Progenitor cell of endocrine pancreas (in vitro differentiated cells): ENCODE measurements around the gene DPRX. TPM values are rescaled to one million over a fixed set of nuclear protein-coding genes. Genes with fewer than 3 reads are reported as not detected.
A peak's percentile ranks its signal among the peaks of the same experiment; 100 is the strongest.

Experiments used
- DNase-seq: peaks from one replicate; pipeline ENCODE4 v3.0.0; 2021; ENCODE audit warnings: low spot score; ENCODE audit not compliant: unreplicated experiment
- H3K27ac Mint-ChIP-seq: 2 replicates; pipeline ENCODE4 v1.8.0; 2021; ENCODE audit warnings: mild to moderate bottlenecking, moderate library complexity, mixed read lengths
- H3K27me3 Mint-ChIP-seq: 2 replicates; pipeline ENCODE4 v1.8.0; 2021; ENCODE audit warnings: mixed read lengths
- H3K36me3 Mint-ChIP-seq: 2 replicates; pipeline ENCODE4 v1.8.0; 2022; ENCODE audit warnings: mixed read lengths; ENCODE audit not compliant: insufficient read depth
- H3K4me1 Mint-ChIP-seq: 2 replicates; pipeline ENCODE4 v1.8.0; 2021; ENCODE audit warnings: low read depth, mixed read lengths
- H3K4me3 Mint-ChIP-seq: 2 replicates; pipeline ENCODE4 v1.8.0; 2021; ENCODE audit warnings: low read depth, mild to moderate bottlenecking, moderate library complexity, mixed read lengths
- H3K9me3 Mint-ChIP-seq: 2 replicates; pipeline ENCODE4 v1.8.0; 2021; ENCODE audit warnings: low read depth, mixed read lengths
- long read RNA-seq: library from polyadenylated mRNA; unstranded; transcript quantifications from one replicate; pipeline ENCODE4 v2.0.0, GENCODE V29; 2020
- total RNA-seq: library from RNA; stranded (reverse); gene quantifications from 2 replicates; pipeline ENCODE4 v1.2.1, GENCODE V29; 2021
- TF ChIP-seq, protein P1 (sequence below): fragments of 200-600 bp; sonication (generic); IDR thresholded peaks from one replicate; pipeline ENCODE4 v1.5.0; 2021; ENCODE audit warnings: antibody characterized with exemption, mild to moderate bottlenecking; ENCODE audit not compliant: unreplicated experiment

DPRX gene
- not detected in 2 replicates for total RNA-seq
- long read RNA-seq = 0 reads

GRCh38 chr19:53631949-53632407 is at the start of gene DPRX:
TSS of gene DPRX (plus strand) at chr19:53631999. CDS start at chr19:53632107, 108 bp downstream.
- no peak for DNase-seq
- H3K4me3 Mint-ChIP-seq = no peak within 1 kb of the TSS
- H3K36me3 Mint-ChIP-seq = no peaks in the 10 kb centered on the region
- TF ChIP-seq, protein P1, sequence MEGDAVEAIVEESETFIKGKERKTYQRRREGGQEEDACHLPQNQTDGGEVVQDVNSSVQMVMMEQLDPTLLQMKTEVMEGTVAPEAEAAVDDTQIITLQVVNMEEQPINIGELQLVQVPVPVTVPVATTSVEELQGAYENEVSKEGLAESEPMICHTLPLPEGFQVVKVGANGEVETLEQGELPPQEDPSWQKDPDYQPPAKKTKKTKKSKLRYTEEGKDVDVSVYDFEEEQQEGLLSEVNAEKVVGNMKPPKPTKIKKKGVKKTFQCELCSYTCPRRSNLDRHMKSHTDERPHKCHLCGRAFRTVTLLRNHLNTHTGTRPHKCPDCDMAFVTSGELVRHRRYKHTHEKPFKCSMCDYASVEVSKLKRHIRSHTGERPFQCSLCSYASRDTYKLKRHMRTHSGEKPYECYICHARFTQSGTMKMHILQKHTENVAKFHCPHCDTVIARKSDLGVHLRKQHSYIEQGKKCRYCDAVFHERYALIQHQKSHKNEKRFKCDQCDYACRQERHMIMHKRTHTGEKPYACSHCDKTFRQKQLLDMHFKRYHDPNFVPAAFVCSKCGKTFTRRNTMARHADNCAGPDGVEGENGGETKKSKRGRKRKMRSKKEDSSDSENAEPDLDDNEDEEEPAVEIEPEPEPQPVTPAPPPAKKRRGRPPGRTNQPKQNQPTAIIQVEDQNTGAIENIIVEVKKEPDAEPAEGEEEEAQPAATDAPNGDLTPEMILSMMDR = no peak
- H3K4me1 Mint-ChIP-seq = no peaks in the 10 kb centered on the region
- no peaks in the 10 kb centered on the region for H3K27me3 Mint-ChIP-seq
- H3K9me3 Mint-ChIP-seq = no peaks in the 10 kb centered on the region
- peak within 1 kb of the TSS; percentile 41 for H3K27ac Mint-ChIP-seq

- Mint-ChIP-seq H3K36me3 (peaks cover 16% of the 10 kb centered on the region), H3K27ac (no peak overlapping the region), H3K9me3 (peaks cover 4% of the 10 kb centered on the region)
These were observed 48.6 kb upstream of the DPRX start for GRCh38 chr19:53583181-53583580.

GRCh38 chr19:53586277-53586691 is 45.5 kb upstream of the DPRX start:
- Mint-ChIP-seq H3K27me3 (no peaks in the 10 kb centered on the region), H3K9me3 (peaks cover 3% of the 10 kb centered on the region), H3K4me1 (peaks cover 1% of the 10 kb centered on the region), H3K36me3 (no peaks in the 10 kb centered on the region), H3K4me3 (no peak overlapping the region), H3K27ac (no peak overlapping the region)
- DNase-seq = no peak
- TF ChIP-seq, protein P1 = no peak

More at GRCh38 chr19:53583181-53583580, 48.6 kb upstream of the DPRX start:
- Mint-ChIP-seq H3K4me1 (peaks cover 3% of the 10 kb centered on the region), H3K27me3 (no peaks in the 10 kb centered on the region), H3K4me3 (no peak overlapping the region)
- TF ChIP-seq, protein P1 = no peak
- no peak for DNase-seq

DNA sequence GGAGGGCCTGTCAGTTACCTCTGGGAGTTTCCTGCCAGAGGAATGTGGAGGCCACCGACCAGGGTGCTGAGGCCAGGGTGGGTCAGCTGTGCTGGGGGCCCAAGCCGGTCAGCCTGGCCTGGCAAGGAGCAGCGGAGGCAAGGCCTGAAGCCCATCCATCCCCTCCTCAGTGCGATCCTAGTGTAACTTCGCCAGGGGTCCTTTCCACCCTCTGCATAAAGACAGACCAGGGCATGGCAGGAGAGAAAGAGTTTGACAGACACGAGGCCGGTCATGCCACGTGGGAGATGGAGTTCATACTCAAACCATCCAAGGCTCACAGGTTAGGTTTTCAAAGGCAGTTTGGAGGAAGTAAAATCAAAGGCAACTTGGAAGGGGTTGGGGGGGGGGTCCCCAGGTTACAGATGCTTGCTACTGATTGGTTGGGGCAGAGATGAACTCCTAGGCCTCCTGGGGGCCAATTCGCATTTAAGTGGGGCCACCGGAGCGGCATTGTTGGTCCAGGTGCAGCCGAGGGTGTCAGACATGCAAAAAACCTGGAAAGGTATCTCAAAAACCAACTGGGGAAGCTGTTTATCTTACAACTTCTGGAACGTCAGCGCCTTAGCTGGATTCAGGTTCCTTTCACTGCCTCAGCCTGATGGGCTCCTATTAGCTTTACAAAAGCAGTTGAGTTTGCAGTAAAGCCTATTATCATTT is 36.8 kb upstream of the DPRX start:
- no peaks in the 10 kb centered on the region for H3K9me3 Mint-ChIP-seq
- H3K27me3 Mint-ChIP-seq = no peaks in the 10 kb centered on the region
- no peaks in the 10 kb centered on the region for H3K36me3 Mint-ChIP-seq
- TF ChIP-seq, protein P1 = no peak
- no peak overlapping the region for H3K27ac Mint-ChIP-seq
- no peak for DNase-seq
- H3K4me3 Mint-ChIP-seq = no peak overlapping the region
- peaks cover 3% of the 10 kb centered on the region for H3K4me1 Mint-ChIP-seq

DNA sequence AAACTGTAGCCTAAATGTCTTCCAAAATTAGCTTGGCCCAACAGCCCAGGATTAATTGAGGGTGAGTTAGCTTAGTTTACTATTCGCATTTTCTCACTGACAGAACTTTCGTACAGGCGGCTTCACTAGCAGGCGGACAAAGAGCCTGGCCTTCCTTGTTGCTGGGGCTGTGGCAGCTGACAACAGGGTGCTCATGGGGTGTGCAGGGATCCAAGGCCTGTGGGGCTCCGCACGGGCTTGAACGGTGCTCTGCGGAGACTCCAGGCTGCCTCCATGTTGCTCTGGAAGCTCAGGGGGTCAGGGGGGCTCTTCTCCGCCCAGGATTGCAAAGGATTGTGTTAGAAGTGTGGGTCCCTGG is 36.3 kb upstream of the DPRX start:
- no peak overlapping the region for H3K27ac Mint-ChIP-seq
- no peak for DNase-seq
- no peak overlapping the region for H3K4me3 Mint-ChIP-seq
- no peaks in the 10 kb centered on the region for H3K36me3 Mint-ChIP-seq
- no peaks in the 10 kb centered on the region for H3K9me3 Mint-ChIP-seq
- H3K27me3 Mint-ChIP-seq = no peaks in the 10 kb centered on the region
- TF ChIP-seq, protein P1 = no peak
- H3K4me1 Mint-ChIP-seq = peaks cover 3% of the 10 kb centered on the region
